HEK293T (cell line): Measurements from ENCODE around the gene NRP2.

Experiments
- CTCF ChIA-PET: fragments of 350-600 bp; formaldehyde crosslinking; extraction: SDS; loops from one replicate; lab custom pipeline; 2021; ENCODE audit warnings: antibody characterized with exemption, inconsistent platforms; lab: Yijun Ruan, JAX
- POLR2A ChIA-PET: fragments of 350-600 bp; formaldehyde crosslinking; extraction: SDS; loops from one replicate; lab custom pipeline; 2020; ENCODE audit warnings: antibody characterized with exemption, inconsistent platforms; lab: Yijun Ruan, JAX
- DNase-seq: peaks from one replicate; pipeline ENCODE4 v3.0.0; 2012; ENCODE audit warnings: mixed read lengths; ENCODE audit errors: extremely low spot score
- ARNT ChIP-seq: fragments of 450-650 bp; IDR thresholded peaks from 2 replicates; pipeline ENCODE4 v1.6.1; 2017; ENCODE audit warnings: mild to moderate bottlenecking
- BHLHE40 ChIP-seq: fragments of 450-650 bp; IDR thresholded peaks from 2 replicates; pipeline ENCODE4 v1.6.1; 2016; ENCODE audit warnings: mild to moderate bottlenecking, moderate library complexity, borderline replicate concordance
- CTBP1 ChIP-seq: fragments of 450-650 bp; IDR thresholded peaks from 2 replicates; pipeline ENCODE4 v1.6.1; 2016; ENCODE audit warnings: borderline replicate concordance
- ELF4 ChIP-seq: fragments of 450-650 bp; IDR thresholded peaks from 2 replicates; pipeline ENCODE4 v1.6.1; 2017; ENCODE audit warnings: antibody characterized with exemption
- FOXA1 ChIP-seq: fragments of 450-650 bp; IDR thresholded peaks from 2 replicates; pipeline ENCODE4 v1.6.1; 2016; ENCODE audit warnings: mild to moderate bottlenecking
- FOXK2 ChIP-seq: fragments of 450-650 bp; IDR thresholded peaks from 2 replicates; pipeline ENCODE4 v1.6.1; 2016; ENCODE audit warnings: mild to moderate bottlenecking
- FOXM1 ChIP-seq: fragments of 450-650 bp; IDR thresholded peaks from 2 replicates; pipeline ENCODE4 v1.6.1; 2017; ENCODE audit warnings: mild to moderate bottlenecking, borderline replicate concordance
- HDGF ChIP-seq: fragments of 450-650 bp; IDR thresholded peaks from 2 replicates; pipeline ENCODE4 v1.6.1; 2017; ENCODE audit warnings: antibody characterized with exemption, borderline replicate concordance
- L3MBTL2 ChIP-seq: fragments of 450-650 bp; conservative IDR thresholded peaks from 2 replicates; pipeline ENCODE4 v1.6.1; 2016; ENCODE audit warnings: mild to moderate bottlenecking
- LEF1 ChIP-seq: fragments of 450-650 bp; IDR thresholded peaks from 2 replicates; pipeline ENCODE4 v1.6.1; 2017; ENCODE audit warnings: mild to moderate bottlenecking, borderline replicate concordance
- NFRKB ChIP-seq: fragments of 450-650 bp; IDR thresholded peaks from 2 replicates; pipeline ENCODE4 v1.6.1; 2016; ENCODE audit warnings: mild to moderate bottlenecking, moderate library complexity
- SP1 ChIP-seq: fragments of 450-650 bp; IDR thresholded peaks from 2 replicates; pipeline ENCODE4 v1.6.1; 2017
- SUZ12 ChIP-seq: fragments of 450-650 bp; IDR thresholded peaks from 2 replicates; pipeline ENCODE4 v1.6.1; 2016; ENCODE audit warnings: mild to moderate bottlenecking
- TARDBP ChIP-seq: fragments of 450-650 bp; IDR thresholded peaks from 2 replicates; pipeline ENCODE4 v1.6.1; 2016
- ZNF384 ChIP-seq: fragments of 450-650 bp; IDR thresholded peaks from 2 replicates; pipeline ENCODE4 v1.6.1; 2016
- TF ChIP-seq, protein P1 (sequence below): fragments of 450-650 bp; IDR thresholded peaks from 2 replicates; pipeline ENCODE4 v1.6.1; 2016

NRP2 gene

DNA sequence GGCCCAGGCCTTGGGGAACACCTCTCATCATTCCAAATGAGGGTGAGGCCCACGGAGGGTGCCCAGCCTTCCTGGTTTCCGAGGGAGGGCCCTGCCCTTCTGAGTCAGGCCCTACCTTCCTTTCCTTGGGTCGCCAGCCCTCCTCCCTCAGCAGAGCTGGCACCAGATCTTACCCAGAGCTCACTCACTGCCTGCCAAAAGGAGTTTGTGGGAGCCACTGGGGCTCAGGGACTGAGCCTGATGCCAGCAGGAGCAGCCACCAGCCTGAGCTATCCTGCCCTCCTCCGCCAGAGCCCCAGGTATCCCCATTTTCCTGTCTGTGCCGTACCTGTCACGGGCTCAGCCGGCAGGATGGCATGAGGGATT lies 64.1 kb downstream of the NRP2 start:
- ChIA-PET CTCF (no interaction called here), POLR2A (no interaction called here)
- DNase-seq: no peak
- TF ChIP-seq ARNT (no peak), ELF4 (no peak), HDGF (no peak), FOXK2 (no peak), CTBP1 (no peak), FOXA1 (no peak), SP1 (no peak), LEF1 (no peak), SUZ12 (no peak), BHLHE40 (no peak), TARDBP (no peak), ZNF384 (no peak), FOXM1 (no peak), L3MBTL2 (no peak), NFRKB (no peak)
- TF ChIP-seq, protein P1, sequence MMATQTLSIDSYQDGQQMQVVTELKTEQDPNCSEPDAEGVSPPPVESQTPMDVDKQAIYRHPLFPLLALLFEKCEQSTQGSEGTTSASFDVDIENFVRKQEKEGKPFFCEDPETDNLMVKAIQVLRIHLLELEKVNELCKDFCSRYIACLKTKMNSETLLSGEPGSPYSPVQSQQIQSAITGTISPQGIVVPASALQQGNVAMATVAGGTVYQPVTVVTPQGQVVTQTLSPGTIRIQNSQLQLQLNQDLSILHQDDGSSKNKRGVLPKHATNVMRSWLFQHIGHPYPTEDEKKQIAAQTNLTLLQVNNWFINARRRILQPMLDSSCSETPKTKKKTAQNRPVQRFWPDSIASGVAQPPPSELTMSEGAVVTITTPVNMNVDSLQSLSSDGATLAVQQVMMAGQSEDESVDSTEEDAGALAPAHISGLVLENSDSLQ: no peak

DNA sequence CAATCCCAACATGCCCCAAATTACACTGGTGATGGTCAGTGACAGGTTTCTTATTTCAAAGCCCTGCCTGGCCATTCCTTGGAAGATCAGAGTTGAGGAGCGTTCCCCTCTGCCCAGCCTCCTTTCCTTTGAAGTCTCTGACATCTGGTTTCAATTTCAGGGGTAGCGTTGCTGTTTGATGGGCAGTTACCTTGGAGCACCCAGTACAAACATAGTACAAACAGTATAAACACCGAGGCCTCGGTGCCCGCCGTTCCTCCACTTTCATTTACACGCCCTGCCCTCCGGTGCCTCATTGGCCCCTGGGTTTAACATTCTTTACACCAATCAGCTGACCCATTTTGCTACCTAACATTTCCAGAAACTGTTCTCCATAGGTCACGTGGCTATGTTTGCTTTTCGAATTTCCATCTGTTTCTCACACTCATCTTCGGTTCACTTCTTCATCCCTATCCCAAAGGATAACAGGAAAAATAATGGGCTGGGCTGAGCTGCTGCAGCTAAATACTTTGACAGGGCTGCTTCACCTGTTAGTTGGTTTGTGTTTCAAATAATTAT lies 65.6 kb downstream of the NRP2 start:
- ChIA-PET POLR2A (no interaction called here), CTCF (interaction anchor here (0.6 kb wide), 1 partner anchor 1749 kb away, joined by 3 read pairs; no protein-coding TSS in a partner anchor)
- no peak for DNase-seq
- no peak for TF ChIP-seq FOXK2
- TF ChIP-seq SP1: no peak

DNA sequence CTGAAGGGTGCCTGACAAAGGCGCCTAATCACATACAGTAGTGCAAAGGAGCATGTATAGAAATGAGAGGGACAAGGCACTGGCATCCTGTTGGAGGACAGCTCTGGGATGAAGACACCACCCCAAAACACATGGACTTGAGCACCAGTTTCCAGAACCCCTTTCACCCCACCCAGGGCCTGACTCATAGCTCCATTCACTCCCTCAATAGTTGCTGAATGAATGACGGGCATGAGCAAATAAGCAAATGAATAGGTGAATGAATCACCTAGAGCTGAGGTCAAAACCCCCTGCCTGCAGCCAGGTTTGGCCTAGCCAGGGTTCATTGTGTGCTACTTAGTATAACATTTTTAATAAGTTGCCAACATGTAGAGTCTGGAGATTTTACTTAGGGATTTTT lies 66.3 kb downstream of the NRP2 start:
- CTCF ChIA-PET: interaction anchor here (0.6 kb wide), 1 partner anchor 1749 kb away, joined by 3 read pairs; no protein-coding TSS in a partner anchor
- DNase-seq: no peak
- no peak for TF ChIP-seq LEF1
- no peak for TF ChIP-seq BHLHE40
- TF ChIP-seq SUZ12: no peak
- no peak for TF ChIP-seq NFRKB
- no peak for TF ChIP-seq FOXK2
- no peak for TF ChIP-seq ARNT
- POLR2A ChIA-PET: no interaction called here

DNA sequence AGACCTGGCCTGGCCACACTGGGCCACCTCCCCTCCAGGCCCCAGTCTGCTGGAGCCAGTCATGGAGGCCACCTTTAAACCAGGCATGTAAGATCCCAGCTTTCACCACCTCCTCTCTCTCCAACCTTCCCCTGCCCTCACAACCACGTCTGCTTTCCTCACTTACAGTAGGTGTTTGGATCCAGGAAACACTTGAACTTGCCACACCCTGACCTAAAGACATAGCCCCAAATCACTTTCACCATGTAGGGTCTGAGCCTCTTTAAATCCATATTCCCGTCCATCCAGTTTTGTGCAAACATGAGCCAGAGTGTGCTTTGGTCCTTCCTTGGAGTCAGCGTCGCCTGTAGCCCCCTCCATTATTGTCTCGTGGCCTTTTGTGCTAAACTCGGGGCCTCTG lies 66.8 kb downstream of the NRP2 start:
- TF ChIP-seq FOXA1: no peak
- no peak for TF ChIP-seq ELF4
- no peak for TF ChIP-seq LEF1
- no peak for TF ChIP-seq SP1
- no peak for TF ChIP-seq TARDBP
- no peak for TF ChIP-seq ARNT
- no peak for TF ChIP-seq CTBP1
- TF ChIP-seq BHLHE40: no peak
- no peak for TF ChIP-seq HDGF
- no peak for TF ChIP-seq ZNF384
- no peak for TF ChIP-seq L3MBTL2
- no peak for TF ChIP-seq FOXM1
- TF ChIP-seq, protein P1: no peak
- TF ChIP-seq FOXK2: no peak
- no peak for TF ChIP-seq SUZ12
- TF ChIP-seq NFRKB: no peak
- CTCF ChIA-PET: no interaction called here
- POLR2A ChIA-PET: no interaction called here
- DNase-seq: no peak

DNA sequence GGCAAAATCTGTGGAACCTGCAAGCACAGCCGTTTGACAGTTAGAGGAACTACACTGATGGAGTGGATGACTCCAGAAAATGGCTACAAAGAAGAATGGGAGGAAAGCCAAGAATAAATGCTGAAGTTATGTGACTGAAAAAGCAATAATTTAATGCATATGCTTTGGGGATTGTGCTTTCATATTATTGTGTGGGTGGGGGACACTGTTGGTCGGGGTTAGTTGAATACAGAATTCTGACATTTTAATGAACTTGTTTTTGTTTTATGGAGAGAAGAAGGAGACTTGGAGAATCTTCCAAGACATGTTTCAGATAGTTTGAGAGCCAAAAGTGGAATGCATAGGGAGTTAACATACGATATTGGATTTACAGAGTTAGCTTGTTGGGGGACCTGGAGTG lies 68.5 kb downstream of the NRP2 start:
- CTCF ChIA-PET: no interaction called here
- POLR2A ChIA-PET: no interaction called here
- TF ChIP-seq ARNT (no peak), TARDBP (no peak), ZNF384 (no peak), SP1 (no peak), LEF1 (no peak), CTBP1 (no peak)
- TF ChIP-seq, protein P1: no peak
- DNase-seq: no peak

DNA sequence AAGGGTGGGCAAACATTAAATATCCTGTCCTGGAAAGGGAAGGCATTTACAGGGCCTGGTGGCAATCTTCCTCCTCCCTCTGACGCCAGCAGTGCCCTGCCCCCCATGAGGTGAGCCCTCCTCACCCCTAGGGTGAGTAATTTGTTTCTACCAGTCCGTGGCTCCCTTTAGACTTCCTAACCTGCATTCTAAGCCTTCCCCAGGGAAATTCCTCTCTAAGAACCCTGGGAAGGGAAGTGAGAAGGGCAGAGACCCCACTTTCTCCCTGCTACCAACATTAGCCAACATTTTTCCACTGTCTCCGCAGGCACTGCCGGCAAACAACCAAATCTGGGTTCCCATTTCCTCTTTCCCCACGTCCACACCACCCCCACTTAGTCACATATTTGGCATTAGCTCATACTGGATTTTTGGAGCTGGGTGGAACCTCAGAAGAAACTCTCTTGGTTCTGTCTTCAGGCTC lies 69.3 kb downstream of the NRP2 start:
- ChIA-PET CTCF (no interaction called here), POLR2A (no interaction called here)
- DNase-seq: no peak
- TF ChIP-seq BHLHE40 (no peak), HDGF (no peak), FOXM1 (no peak), SP1 (no peak), ZNF384 (no peak), SUZ12 (no peak), FOXK2 (no peak), FOXA1 (no peak)
- TF ChIP-seq, protein P1: no peak
